ENCODE measurements around the gene GLG1.
"Not testable (repeated sequence)": the region's sequence is repeated elsewhere in the genome, so short reads cannot be mapped to it uniquely, and the experiment has no call there.

- TF ChIP-seq POLR2AphosphoS5 (IDR thresholded peaks at IDR 0.05; ENCODE audit: low read depth, low read length); POLR2A (IDR thresholded peaks at IDR 0.05; ENCODE audit: low read depth, low read length); TAF1 (IDR thresholded peaks at IDR 0.05; ENCODE audit: low read depth, low read length); POU2F2 (IDR thresholded peaks at IDR 0.05; ENCODE audit: low read depth, low read length); PAX5 (IDR thresholded peaks at IDR 0.05; ENCODE audit: insufficient read depth, low read length, severe bottlenecking); SPI1 (IDR thresholded peaks at IDR 0.05; ENCODE audit: low read depth, low read length): not testable (repeated sequence)
These were observed 176.7 kb downstream of the GLG1 start for GRCh38 chr16:74430036-74430712.

Measured in GM12891 (cell line).